ENCODE data around the gene SPATA33. TPM values are rescaled to one million over a fixed set of nuclear protein-coding genes. Genes with fewer than 3 reads are reported as not detected.
A peak's percentile ranks its signal among the peaks of the same experiment; 100 is the strongest.

The SPATA33 gene
- 3.6 TPM for total RNA-seq
- long read RNA-seq, result 0 reads

DNA sequence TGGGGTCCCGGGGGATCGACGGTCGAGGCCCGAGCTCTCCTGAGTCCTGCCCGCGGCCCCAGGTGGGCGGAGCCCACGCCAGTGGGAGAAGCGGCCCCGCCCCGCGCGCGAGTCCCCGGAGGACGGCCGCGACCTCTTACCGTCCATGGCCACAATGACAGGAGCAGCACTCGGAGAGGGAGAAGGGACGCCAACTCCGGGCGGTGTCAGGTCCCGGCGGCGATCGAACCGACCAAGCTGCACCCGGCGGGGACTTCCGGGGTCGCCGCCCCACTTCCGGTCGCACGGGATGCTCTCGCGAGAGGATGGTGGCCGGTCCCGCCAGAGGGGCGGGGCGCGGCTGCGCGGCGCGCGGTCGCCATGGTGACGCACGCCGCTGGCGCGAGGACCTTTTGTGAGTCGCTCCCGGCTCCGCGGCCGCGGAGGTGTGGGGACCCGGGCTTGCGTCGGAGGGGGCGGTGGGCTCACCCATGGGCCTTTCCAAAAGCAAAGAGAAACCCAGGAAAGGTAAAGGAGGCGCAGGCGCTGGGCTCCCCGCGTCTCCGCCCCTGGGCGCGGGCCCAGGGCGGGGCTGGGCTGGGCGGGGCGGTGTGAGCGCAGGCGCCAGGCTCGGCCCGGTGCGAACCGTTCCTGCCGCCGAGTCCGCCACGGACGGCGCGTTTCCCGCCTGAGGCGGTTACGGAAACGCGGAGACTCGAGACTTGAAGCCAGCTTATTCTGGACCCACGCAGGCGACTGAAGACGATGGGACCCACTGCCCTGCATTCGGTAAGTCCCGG lies at the start of gene SPATA33, which contains the start of gene CHMP1A:
TSS of gene SPATA33 (plus strand) at position 395 of the 779 bp plus-strand sequence. CDS start at position 471, 76 bp downstream.
TSS of gene CHMP1A (minus strand) at position 267 of the 779 bp plus-strand sequence. CDS start at position 147, 120 bp downstream.
- Histone ChIP-seq H3K4me1 (peaks cover 41% of the 10 kb centered on the region), H3K27me3 (ENCODE audit: low read depth) (no peaks in the 10 kb centered on the region), H3K9me3 (replicated peaks) (no peaks in the 10 kb centered on the region), H3K36me3 (peaks cover 22% of the 10 kb centered on the region), H3K4me3 (peak within 1 kb of the TSS; percentile 86), H3K27ac (replicated peaks) (peak within 1 kb of the TSS; percentile 87)
- DNase-seq, result peak; percentile 90
- intact Hi-C loops (cut with micrococcal nuclease), result no loop called here
- TF ChIP-seq, protein P1, sequence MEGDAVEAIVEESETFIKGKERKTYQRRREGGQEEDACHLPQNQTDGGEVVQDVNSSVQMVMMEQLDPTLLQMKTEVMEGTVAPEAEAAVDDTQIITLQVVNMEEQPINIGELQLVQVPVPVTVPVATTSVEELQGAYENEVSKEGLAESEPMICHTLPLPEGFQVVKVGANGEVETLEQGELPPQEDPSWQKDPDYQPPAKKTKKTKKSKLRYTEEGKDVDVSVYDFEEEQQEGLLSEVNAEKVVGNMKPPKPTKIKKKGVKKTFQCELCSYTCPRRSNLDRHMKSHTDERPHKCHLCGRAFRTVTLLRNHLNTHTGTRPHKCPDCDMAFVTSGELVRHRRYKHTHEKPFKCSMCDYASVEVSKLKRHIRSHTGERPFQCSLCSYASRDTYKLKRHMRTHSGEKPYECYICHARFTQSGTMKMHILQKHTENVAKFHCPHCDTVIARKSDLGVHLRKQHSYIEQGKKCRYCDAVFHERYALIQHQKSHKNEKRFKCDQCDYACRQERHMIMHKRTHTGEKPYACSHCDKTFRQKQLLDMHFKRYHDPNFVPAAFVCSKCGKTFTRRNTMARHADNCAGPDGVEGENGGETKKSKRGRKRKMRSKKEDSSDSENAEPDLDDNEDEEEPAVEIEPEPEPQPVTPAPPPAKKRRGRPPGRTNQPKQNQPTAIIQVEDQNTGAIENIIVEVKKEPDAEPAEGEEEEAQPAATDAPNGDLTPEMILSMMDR (IDR thresholded peaks at IDR 0.05; ENCODE audit: borderline replicate concordance), result no peak

- Histone ChIP-seq H3K27ac (replicated peaks) (no peak overlapping the region), H3K4me1 (no peaks in the 10 kb centered on the region), H3K27me3 (ENCODE audit: low read depth) (peaks cover 67% of the 10 kb centered on the region), H3K9me3 (replicated peaks) (no peaks in the 10 kb centered on the region), H3K4me3 (no peak overlapping the region), H3K36me3 (no peaks in the 10 kb centered on the region)
- TF ChIP-seq, protein P1 (IDR thresholded peaks at IDR 0.05; ENCODE audit: borderline replicate concordance), result no peak
- no peak for DNase-seq
- intact Hi-C loops (cut with micrococcal nuclease), result no loop called here
Observed at GRCh38 chr16:89607937-89608740, 49.5 kb upstream of the SPATA33 start.

DNA sequence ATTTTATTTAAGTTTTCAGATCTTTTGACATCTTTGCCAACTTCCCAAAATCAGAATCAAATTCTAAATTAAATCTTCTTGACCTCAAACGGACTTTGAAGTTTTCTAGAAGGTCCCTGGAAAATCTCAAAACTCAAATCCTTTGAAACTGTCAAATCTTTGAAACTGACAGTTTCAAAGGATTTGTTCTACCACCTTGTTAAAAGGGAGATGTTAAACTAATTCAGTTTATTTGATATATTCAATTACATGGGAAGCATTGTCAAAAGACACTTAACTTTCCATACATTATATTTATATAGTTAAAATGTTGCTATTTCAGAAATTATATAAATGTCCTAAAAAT lies 47.6 kb upstream of the SPATA33 start:
- H3K9me3 ChIP-seq (replicated peaks), result no peaks in the 10 kb centered on the region
- no peaks in the 10 kb centered on the region for H3K4me1 ChIP-seq
- no peaks in the 10 kb centered on the region for H3K36me3 ChIP-seq
- peaks cover 73% of the 10 kb centered on the region for H3K27me3 ChIP-seq (ENCODE audit: low read depth)
- TF ChIP-seq, protein P1 (IDR thresholded peaks at IDR 0.05; ENCODE audit: borderline replicate concordance), result no peak
- H3K27ac ChIP-seq (replicated peaks), result no peak overlapping the region
- DNase-seq, result no peak
- H3K4me3 ChIP-seq, result no peak overlapping the region
- intact Hi-C loops (cut with micrococcal nuclease), result no loop called here

- H3K36me3 ChIP-seq, result no peaks in the 10 kb centered on the region
- intact Hi-C loops (cut with micrococcal nuclease), result no loop called here
- H3K27ac ChIP-seq (replicated peaks), result no peak overlapping the region
- DNase-seq, result no peak
- TF ChIP-seq, protein P1 (IDR thresholded peaks at IDR 0.05; ENCODE audit: borderline replicate concordance), result no peak
- H3K9me3 ChIP-seq (replicated peaks), result no peaks in the 10 kb centered on the region
- H3K4me3 ChIP-seq, result no peak overlapping the region
- peaks cover 10% of the 10 kb centered on the region for H3K4me1 ChIP-seq
- H3K27me3 ChIP-seq (ENCODE audit: low read depth), result peaks cover 68% of the 10 kb centered on the region
Observed at GRCh38 chr16:89612415-89613166, 45.0 kb upstream of the SPATA33 start.

All from left ventricle myocardium inferior (tissue), 1 donor.